HL-60 (cell line): ENCODE results near the gene ANKRD53.

Experiments used
- DNase-seq, 2 experiments: peaks; one replicate each; pipeline ENCODE4 v3.0.0-alpha.2; 2010 to 2020; ENCODE audit warnings: low read depth in 1 of 2, low spot score in 1 of 2
- H3K27ac ChIP-seq: fragments of 250-450 bp; sonication (Bioruptor Pico); replicated peaks from 2 replicates; pipeline ENCODE4 v1.5.1; 2020; ENCODE audit warnings: mild to moderate bottlenecking, moderate library complexity
- H3K27me3 ChIP-seq: fragments of 250-450 bp; sonication (Bioruptor Pico); 2 replicates; pipeline ENCODE4 v1.5.1; 2021; ENCODE audit warnings: mild to moderate bottlenecking, moderate library complexity; ENCODE audit not compliant: insufficient read depth, poor library complexity, severe bottlenecking
- H3K4me3 ChIP-seq: replicated peaks from 2 replicates; pipeline ENCODE4 v1.5.1; 2011; ENCODE audit warnings: mild to moderate bottlenecking, control low read depth, low read length; ENCODE audit not compliant: insufficient read depth
- GABPA ChIP-seq: IDR thresholded peaks from 2 replicates; pipeline ENCODE4 v1.6.1; 2012; ENCODE audit warnings: low read depth
- POLR2AphosphoS5 ChIP-seq: IDR thresholded peaks from 2 replicates; pipeline ENCODE4 v1.6.1; 2012; ENCODE audit warnings: low read depth
- SPI1 ChIP-seq: IDR thresholded peaks from 2 replicates; pipeline ENCODE4 v1.6.1; 2012; ENCODE audit warnings: low read depth, mild to moderate bottlenecking, borderline replicate concordance
- TF ChIP-seq, protein P1 (sequence below): IDR thresholded peaks from one replicate; pipeline ENCODE4 v1.5.1; 2011; ENCODE audit warnings: low read length, control low read depth, inconsistent platforms; ENCODE audit not compliant: insufficient read depth
- TF ChIP-seq, protein P2 (sequence below): IDR thresholded peaks from 2 replicates; pipeline ENCODE4 v1.6.1; 2012; ENCODE audit warnings: low read depth; ENCODE audit not compliant: insufficient replicate concordance

Gene ANKRD53

DNA sequence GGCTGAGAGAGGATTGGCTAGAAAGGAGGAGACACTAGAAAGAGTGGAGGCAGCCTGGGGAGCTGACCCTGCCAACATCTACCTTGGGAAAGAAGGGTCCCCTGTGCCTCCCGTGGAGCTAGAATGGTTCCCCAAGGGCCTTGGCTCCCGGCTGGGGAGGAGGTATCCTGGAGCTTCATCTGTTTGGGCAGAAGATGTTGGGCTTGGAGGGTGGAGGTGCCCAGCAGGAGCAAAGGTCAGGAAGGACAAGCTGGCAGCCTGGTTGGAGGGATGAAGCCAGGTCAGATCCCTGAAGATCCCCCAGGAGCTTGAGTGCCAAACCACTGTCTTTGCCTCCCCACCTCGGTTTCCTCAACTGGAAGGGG lies 39.9 kb upstream of the ANKRD53 start:
- Histone ChIP-seq H3K27ac (no peak overlapping the region), H3K27me3 (no peaks in the 10 kb centered on the region), H3K4me3 (no peak overlapping the region)
- DNase-seq, result no peak
- TF ChIP-seq, protein P1, sequence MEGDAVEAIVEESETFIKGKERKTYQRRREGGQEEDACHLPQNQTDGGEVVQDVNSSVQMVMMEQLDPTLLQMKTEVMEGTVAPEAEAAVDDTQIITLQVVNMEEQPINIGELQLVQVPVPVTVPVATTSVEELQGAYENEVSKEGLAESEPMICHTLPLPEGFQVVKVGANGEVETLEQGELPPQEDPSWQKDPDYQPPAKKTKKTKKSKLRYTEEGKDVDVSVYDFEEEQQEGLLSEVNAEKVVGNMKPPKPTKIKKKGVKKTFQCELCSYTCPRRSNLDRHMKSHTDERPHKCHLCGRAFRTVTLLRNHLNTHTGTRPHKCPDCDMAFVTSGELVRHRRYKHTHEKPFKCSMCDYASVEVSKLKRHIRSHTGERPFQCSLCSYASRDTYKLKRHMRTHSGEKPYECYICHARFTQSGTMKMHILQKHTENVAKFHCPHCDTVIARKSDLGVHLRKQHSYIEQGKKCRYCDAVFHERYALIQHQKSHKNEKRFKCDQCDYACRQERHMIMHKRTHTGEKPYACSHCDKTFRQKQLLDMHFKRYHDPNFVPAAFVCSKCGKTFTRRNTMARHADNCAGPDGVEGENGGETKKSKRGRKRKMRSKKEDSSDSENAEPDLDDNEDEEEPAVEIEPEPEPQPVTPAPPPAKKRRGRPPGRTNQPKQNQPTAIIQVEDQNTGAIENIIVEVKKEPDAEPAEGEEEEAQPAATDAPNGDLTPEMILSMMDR, result no peak
- TF ChIP-seq SPI1 (no peak), POLR2AphosphoS5 (no peak), GABPA (no peak)
- TF ChIP-seq, protein P2, sequence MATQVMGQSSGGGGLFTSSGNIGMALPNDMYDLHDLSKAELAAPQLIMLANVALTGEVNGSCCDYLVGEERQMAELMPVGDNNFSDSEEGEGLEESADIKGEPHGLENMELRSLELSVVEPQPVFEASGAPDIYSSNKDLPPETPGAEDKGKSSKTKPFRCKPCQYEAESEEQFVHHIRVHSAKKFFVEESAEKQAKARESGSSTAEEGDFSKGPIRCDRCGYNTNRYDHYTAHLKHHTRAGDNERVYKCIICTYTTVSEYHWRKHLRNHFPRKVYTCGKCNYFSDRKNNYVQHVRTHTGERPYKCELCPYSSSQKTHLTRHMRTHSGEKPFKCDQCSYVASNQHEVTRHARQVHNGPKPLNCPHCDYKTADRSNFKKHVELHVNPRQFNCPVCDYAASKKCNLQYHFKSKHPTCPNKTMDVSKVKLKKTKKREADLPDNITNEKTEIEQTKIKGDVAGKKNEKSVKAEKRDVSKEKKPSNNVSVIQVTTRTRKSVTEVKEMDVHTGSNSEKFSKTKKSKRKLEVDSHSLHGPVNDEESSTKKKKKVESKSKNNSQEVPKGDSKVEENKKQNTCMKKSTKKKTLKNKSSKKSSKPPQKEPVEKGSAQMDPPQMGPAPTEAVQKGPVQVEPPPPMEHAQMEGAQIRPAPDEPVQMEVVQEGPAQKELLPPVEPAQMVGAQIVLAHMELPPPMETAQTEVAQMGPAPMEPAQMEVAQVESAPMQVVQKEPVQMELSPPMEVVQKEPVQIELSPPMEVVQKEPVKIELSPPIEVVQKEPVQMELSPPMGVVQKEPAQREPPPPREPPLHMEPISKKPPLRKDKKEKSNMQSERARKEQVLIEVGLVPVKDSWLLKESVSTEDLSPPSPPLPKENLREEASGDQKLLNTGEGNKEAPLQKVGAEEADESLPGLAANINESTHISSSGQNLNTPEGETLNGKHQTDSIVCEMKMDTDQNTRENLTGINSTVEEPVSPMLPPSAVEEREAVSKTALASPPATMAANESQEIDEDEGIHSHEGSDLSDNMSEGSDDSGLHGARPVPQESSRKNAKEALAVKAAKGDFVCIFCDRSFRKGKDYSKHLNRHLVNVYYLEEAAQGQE, result no peak

DNA sequence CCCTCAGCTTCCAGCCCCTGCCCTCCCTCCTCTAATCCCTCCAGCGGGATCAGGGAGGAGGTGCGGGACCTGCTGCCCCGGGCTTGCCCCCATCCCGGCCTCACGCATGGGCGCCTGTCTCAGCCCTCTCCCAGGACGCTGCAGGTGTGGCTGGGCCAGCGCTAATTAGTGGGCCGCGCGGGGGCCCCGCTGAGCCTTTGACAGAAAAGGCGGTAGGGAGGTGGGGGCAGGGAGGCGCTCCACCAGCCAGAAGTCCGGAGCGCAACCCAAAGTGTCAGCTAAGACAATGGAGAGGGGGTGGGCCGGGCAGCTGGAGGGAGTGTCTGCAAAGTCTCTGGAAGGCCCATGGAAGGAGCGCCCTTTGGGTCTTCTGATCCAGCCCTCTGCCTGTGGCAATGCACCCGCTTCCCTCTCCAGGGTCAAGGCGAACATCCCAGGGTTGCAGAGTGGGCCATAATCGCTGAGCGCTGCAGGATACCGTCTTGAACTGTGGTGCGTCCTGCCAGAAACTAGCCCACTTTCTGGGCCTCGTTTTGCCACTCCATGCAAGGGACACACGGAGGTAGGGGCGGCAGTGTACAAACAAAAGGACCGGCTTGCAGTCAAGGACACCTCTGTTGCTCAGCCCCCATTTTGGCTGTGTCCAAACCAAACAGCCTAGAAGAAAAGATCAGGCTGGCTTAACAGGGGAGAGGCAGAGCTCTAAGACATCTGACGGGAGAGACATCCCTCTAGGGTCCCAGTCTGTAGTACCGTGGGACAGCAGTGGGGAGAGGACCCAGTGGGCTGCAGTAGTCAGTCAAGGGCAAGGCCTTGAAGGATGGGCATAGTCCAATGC lies 39.2 kb upstream of the ANKRD53 start:
- DNase-seq, result no peak
- Histone ChIP-seq H3K4me3 (no peak overlapping the region), H3K27me3 (no peaks in the 10 kb centered on the region), H3K27ac (no peak overlapping the region)
- TF ChIP-seq, protein P1, result no peak
- TF ChIP-seq POLR2AphosphoS5 (no peak), GABPA (no peak), SPI1 (no peak)
- TF ChIP-seq, protein P2, result no peak

DNA sequence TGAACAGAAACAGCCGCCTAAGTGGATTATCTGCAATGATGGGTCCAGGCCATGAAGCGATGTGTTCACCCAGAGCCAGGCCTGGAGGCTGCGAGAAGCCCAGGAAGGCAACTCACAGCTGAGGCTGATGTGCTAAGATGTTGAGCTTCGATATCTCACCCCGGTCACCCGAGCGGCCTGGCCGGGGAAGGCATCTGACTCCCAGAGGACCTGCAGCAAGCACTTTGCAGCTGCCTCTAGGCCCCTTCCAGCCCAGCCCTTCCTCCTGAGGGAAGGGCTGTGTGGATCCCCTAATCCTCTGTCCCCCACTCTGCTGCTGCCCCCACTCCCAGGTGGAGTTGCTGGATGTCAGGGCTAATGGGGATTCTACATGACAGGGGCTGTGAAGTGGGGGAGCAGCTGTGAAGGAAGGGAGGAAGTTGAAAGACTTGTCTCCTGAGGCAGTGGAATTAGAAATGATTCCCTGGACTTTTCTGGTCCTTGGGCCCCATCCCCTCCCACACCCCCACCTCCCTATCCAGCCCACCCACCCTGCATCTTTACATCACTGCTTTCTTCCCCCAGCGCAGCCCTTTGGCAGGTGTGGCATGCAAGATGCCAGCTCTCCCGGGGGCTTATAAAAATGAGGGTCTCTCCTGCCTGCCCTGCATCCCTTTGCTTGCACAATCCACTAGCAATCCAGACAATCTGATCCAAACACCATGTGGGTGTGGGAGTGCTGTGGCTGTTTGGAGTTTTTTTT lies 38.4 kb upstream of the ANKRD53 start:
- TF ChIP-seq, protein P1, result no peak
- TF ChIP-seq, protein P2, result no peak
- TF ChIP-seq SPI1, result no peak
- no peak for TF ChIP-seq POLR2AphosphoS5
- no peak for TF ChIP-seq GABPA
- DNase-seq, result no peak
- Histone ChIP-seq H3K27me3 (peaks cover 2% of the 10 kb centered on the region), H3K27ac (no peak overlapping the region), H3K4me3 (no peak overlapping the region)
